Loucy (cell line): ENCODE data around the gene NF1.

ENCODE experiments used
- CTCF ChIP-seq: fragments of 200-600 bp; sonication (generic); conservative IDR thresholded peaks from 2 replicates; pipeline ENCODE4 v1.5.1; 2014; ENCODE audit warnings: mild to moderate bottlenecking, antibody characterized with exemption, low read length
- EZH2phosphoT487 ChIP-seq: fragments of 200-600 bp; IDR thresholded peaks from 2 replicates; pipeline ENCODE4 v1.6.1; 2018; ENCODE audit warnings: antibody characterized with exemption, mild to moderate bottlenecking, moderate library complexity, borderline replicate concordance

GRCh38 chr17:31241116-31241515, 146.3 kb downstream of the NF1 start:
- TF ChIP-seq CTCF: no peak
- TF ChIP-seq EZH2phosphoT487: no peak
